Gastrocnemius medialis (tissue), 4 donors: ENCODE data around the gene GRIK3. TPM values are rescaled to one million over a fixed set of nuclear protein-coding genes. Genes with fewer than 3 reads are reported as not detected.

ENCODE experiments used
- ATAC-seq, 2 donors: fragments of 150-250 bp; one replicate each; pipeline ENCODE4 v1.9.1; 2016
- DNase-seq, 2 donors: peaks; one replicate each; pipeline ENCODE4 v3.0.0-alpha.2; 2019
- H3K27ac ChIP-seq, 4 donors: fragments of 200-600 bp; sonication (generic); 1 replicate in 1 of 4; 2 replicates in 3 of 4; pipeline ENCODE4 v1.5.1; 2016 to 2018; ENCODE audit warnings: mild to moderate bottlenecking in 2 of 4, moderate library complexity in 1 of 4
- H3K27me3 ChIP-seq, 3 donors: fragments of 200-600 bp; sonication (generic) in 2 of 3; 1 replicate in 1 of 3; 2 replicates in 2 of 3; pipeline versions ENCODE4 v1.5.1 to v1.6.0; 2016 to 2019; ENCODE audit warnings: mild to moderate bottlenecking in 1 of 3, moderate library complexity in 1 of 3
- H3K36me3 ChIP-seq, 2 donors: fragments of 200-600 bp; sonication (generic) in 1 of 2; one replicate each; pipeline ENCODE4 v1.5.1; 2017 to 2018
- H3K4me1 ChIP-seq, 2 donors: fragments of 200-600 bp; sonication (generic) in 1 of 2; one replicate each; pipeline ENCODE4 v1.5.1; 2016 to 2017; ENCODE audit warnings: mild to moderate bottlenecking in 2 of 2
- H3K4me3 ChIP-seq, 4 donors: fragments of 200-600 bp; sonication (generic) in 3 of 4; 1 replicate in 1 of 4; 2 replicates in 3 of 4; pipeline ENCODE4 v1.5.1; 2016 to 2019; ENCODE audit warnings: mild to moderate bottlenecking in 2 of 4
- H3K9me3 ChIP-seq, 3 donors: fragments of 200-600 bp; sonication (generic) in 2 of 3; 1 replicate in 1 of 3; 2 replicates in 2 of 3; pipeline ENCODE4 v1.5.1; 2016 to 2019
- CTCF ChIP-seq, 5 experiments: fragments of 450-650 bp in 3 of 5; fragments of 200-600 bp in 2 of 5; sonication (generic) in 2 of 5; IDR thresholded peaks in 4 of 5; conservative IDR thresholded peaks in 1 of 5; 1 replicate in 4 of 5; 2 replicates in 1 of 5; pipeline ENCODE4 v1.5.1; 2016 to 2019; ENCODE audit warnings: antibody characterized with exemption in 5 of 5, mild to moderate bottlenecking in 3 of 5, moderate library complexity in 3 of 5
- POLR2A ChIP-seq, 2 donors: fragments of 450-650 bp; IDR thresholded peaks; one replicate each; pipeline ENCODE4 v1.6.1; 2017; ENCODE audit warnings: antibody characterized with exemption in 2 of 2, mild to moderate bottlenecking in 2 of 2, moderate library complexity in 2 of 2
- in situ Hi-C, 4 donors: fragments of 200-750 bp; cut with MboI; loops; one replicate each; pipeline versions ENCODE4 v1.15.0 to v1.8.0; 2017; ENCODE audit warnings: low sequenced_read_pairs in 4 of 4
- intact Hi-C: fragments of 100-400 bp; cut with DNase I; formaldehyde crosslinking; loops from one replicate; pipeline ENCODE4 v1.15.1; 2023; ENCODE audit warnings: low total_unique reads
- total RNA-seq, 4 donors: library from RNA; depleted of rRNA; stranded (reverse); fragments of >200 nt; gene quantifications; one replicate each; pipeline versions ENCODE4 v1.1.0 to v1.2.3, GENCODE V29; 2016

Gene GRIK3
- total RNA-seq, 4 donors from 2014 or later: 0.13 to 0.22 (median 0.13) TPM; not detected in 1

- ATAC-seq (no peak), DNase-seq (no peak)
- Histone ChIP-seq H3K4me3 (no peak overlapping the region), H3K4me1 (no peaks in the 10 kb centered on the region), H3K9me3 (no peaks in the 10 kb centered on the region), H3K27me3 (no peaks in the 10 kb centered on the region), H3K36me3 (no peaks in the 10 kb centered on the region), H3K27ac (no peak overlapping the region)
- intact Hi-C loops: no loop called here
- in situ Hi-C loops: no loop called here
- TF ChIP-seq CTCF (IDR thresholded peaks at IDR 0.05 in 4 of 5, conservative IDR thresholded peaks at IDR 0.05 in 1 of 5) (no peak), POLR2A (IDR thresholded peaks at IDR 0.05) (no peak)
These were observed 236.6 kb downstream of the GRIK3 start for GRCh38 chr1:36797761-36798160.

GRCh38 chr1:36796733-36797132, 237.6 kb downstream of the GRIK3 start:
- H3K36me3 ChIP-seq: no peaks in the 10 kb centered on the region
- no peaks in the 10 kb centered on the region for H3K9me3 ChIP-seq
- TF ChIP-seq POLR2A (IDR thresholded peaks at IDR 0.05): no peak
- no peak for TF ChIP-seq CTCF (IDR thresholded peaks at IDR 0.05 in 4 of 5, conservative IDR thresholded peaks at IDR 0.05 in 1 of 5)
- H3K4me1 ChIP-seq: no peaks in the 10 kb centered on the region
- DNase-seq: no peak
- no peak overlapping the region for H3K27ac ChIP-seq
- intact Hi-C loops (no loop called here), in situ Hi-C loops (no loop called here)
- ATAC-seq: no peak
- H3K27me3 ChIP-seq: no peaks in the 10 kb centered on the region
- no peak overlapping the region for H3K4me3 ChIP-seq

GRCh38 chr1:36796106-36796590, 238.2 kb downstream of the GRIK3 start:
- Histone ChIP-seq H3K27ac (no peak overlapping the region), H3K4me1 (no peaks in the 10 kb centered on the region), H3K9me3 (no peaks in the 10 kb centered on the region), H3K4me3 (no peak overlapping the region), H3K36me3 (no peaks in the 10 kb centered on the region), H3K27me3 (peaks cover 0 to under 1% (median 0%) of the 10 kb centered on the region in 3 donors)
- TF ChIP-seq POLR2A (IDR thresholded peaks at IDR 0.05) (no peak), CTCF (IDR thresholded peaks at IDR 0.05 in 4 of 5, conservative IDR thresholded peaks at IDR 0.05 in 1 of 5) (no peak)
- DNase-seq (no peak), ATAC-seq (no peak)
- intact Hi-C loops (no loop called here), in situ Hi-C loops (no loop called here)

GRCh38 chr1:36794460-36794859, 239.9 kb downstream of the GRIK3 start:
- H3K27me3 ChIP-seq: peaks cover 0 to 5% (median 0%) of the 10 kb centered on the region in 3 donors
- no peak for DNase-seq
- H3K4me3 ChIP-seq: no peak overlapping the region
- intact Hi-C loops (no loop called here), in situ Hi-C loops (no loop called here)
- no peak for ATAC-seq
- no peaks in the 10 kb centered on the region for H3K4me1 ChIP-seq
- H3K36me3 ChIP-seq: no peaks in the 10 kb centered on the region
- no peak for TF ChIP-seq CTCF (IDR thresholded peaks at IDR 0.05 in 4 of 5, conservative IDR thresholded peaks at IDR 0.05 in 1 of 5)
- TF ChIP-seq POLR2A (IDR thresholded peaks at IDR 0.05): no peak
- H3K9me3 ChIP-seq: no peaks in the 10 kb centered on the region
- H3K27ac ChIP-seq: no peak overlapping the region

- intact Hi-C loops: no loop called here
- Histone ChIP-seq H3K4me3 (no peak overlapping the region), H3K9me3 (no peaks in the 10 kb centered on the region), H3K27ac (no peak overlapping the region), H3K4me1 (no peaks in the 10 kb centered on the region), H3K36me3 (no peaks in the 10 kb centered on the region), H3K27me3 (peaks cover 0 to 9% (median 0%) of the 10 kb centered on the region in 3 donors)
- DNase-seq (no peak), ATAC-seq (no peak)
- in situ Hi-C loops: no loop called here
- TF ChIP-seq CTCF (IDR thresholded peaks at IDR 0.05 in 4 of 5, conservative IDR thresholded peaks at IDR 0.05 in 1 of 5): no peak
- no peak for TF ChIP-seq POLR2A (IDR thresholded peaks at IDR 0.05)
These were observed 240.9 kb downstream of the GRIK3 start for GRCh38 chr1:36793452-36793851.
